Stimulated activated CD4-positive, alpha-beta T cell treated with anti-CD3 and anti-CD28 coated beads, Interleukin-2, amount 100 ng/mL, for 4 hours (primary cell): ENCODE measurements around the gene OVCA2.
A peak's percentile ranks its signal among the peaks of the same experiment; 100 is the strongest.

Source experiments
- DNase-seq: peaks from one replicate; pipeline ENCODE4 v3.0.0-alpha.2; 2020; ENCODE audit warnings: low read depth

Gene OVCA2

GRCh38 chr17:2086306-2086705 lies 44.5 kb downstream of the OVCA2 start:
- DNase-seq = no peak

- DNase-seq = peak; percentile 17
Measured at GRCh38 chr17:2087597-2088211, 45.9 kb downstream of the OVCA2 start.

- no peak for DNase-seq
Measured at GRCh38 chr17:2089021-2089422, 47.2 kb downstream of the OVCA2 start.

- peak; percentile 27 for DNase-seq
Measured at GRCh38 chr17:2090210-2090641, 48.4 kb downstream of the OVCA2 start.

- no peak for DNase-seq
Measured at GRCh38 chr17:2090804-2091534, 49.1 kb downstream of the OVCA2 start.

- DNase-seq = no peak
Measured at GRCh38 chr17:2092253-2092652, 50.4 kb downstream of the OVCA2 start.
